HG02588 (cell line): ENCODE measurements around the gene CLEC7A.

Experiments
- ATAC-seq: cut with Tn5 transposase; IDR thresholded peaks from one replicate; pipeline ENCODE4 v1.9.1; 2021; ENCODE audit warnings: mild to moderate bottlenecking, moderate library complexity; ENCODE audit not compliant: unreplicated experiment

The CLEC7A gene

GRCh38 chr12:10142976-10143589, 13.1 kb upstream of the CLEC7A start:
- ATAC-seq: no peak

GRCh38 chr12:10140001-10140400, 10.0 kb upstream of the CLEC7A start:
- no peak for ATAC-seq

GRCh38 chr12:10136637-10137205, 6.7 kb upstream of the CLEC7A start:
- ATAC-seq: no peak

- no peak for ATAC-seq
These were observed 5.1 kb upstream of the CLEC7A start for GRCh38 chr12:10135126-10135525.

- no peak for ATAC-seq
These were observed 2.9 kb upstream of the CLEC7A start for GRCh38 chr12:10132850-10133370.

- no peak for ATAC-seq
These were observed 1.2 kb upstream of the CLEC7A start for GRCh38 chr12:10131111-10131690.

GRCh38 chr12:10128687-10129086, 1.3 kb downstream of the CLEC7A start:
- no peak for ATAC-seq

GRCh38 chr12:10126413-10126812, 3.6 kb downstream of the CLEC7A start:
- ATAC-seq: no peak

GRCh38 chr12:10122689-10123088, 7.3 kb downstream of the CLEC7A start:
- ATAC-seq: no peak

- ATAC-seq: no peak
These were observed 8.7 kb downstream of the CLEC7A start for GRCh38 chr12:10121278-10121677.

GRCh38 chr12:10119066-10119465, 10.9 kb downstream of the CLEC7A start:
- no peak for ATAC-seq

GRCh38 chr12:10115890-10116289, 14.1 kb downstream of the CLEC7A start:
- no peak for ATAC-seq

- no peak for ATAC-seq
These were observed 14.7 kb downstream of the CLEC7A start for GRCh38 chr12:10115311-10115710.

GRCh38 chr12:10113920-10114319, 16.1 kb downstream of the CLEC7A start:
- no peak for ATAC-seq

GRCh38 chr12:10113075-10113474, 16.9 kb downstream of the CLEC7A start:
- ATAC-seq: no peak

- no peak for ATAC-seq
These were observed 18.5 kb downstream of the CLEC7A start for GRCh38 chr12:10111451-10111850.

- ATAC-seq: no peak
These were observed 19.6 kb downstream of the CLEC7A start for GRCh38 chr12:10110256-10110844.

- ATAC-seq: no peak
These were observed 27.7 kb downstream of the CLEC7A start for GRCh38 chr12:10102322-10102721.

- no peak for ATAC-seq
These were observed 28.3 kb downstream of the CLEC7A start for GRCh38 chr12:10101648-10102220.

- no peak for ATAC-seq
These were observed 28.9 kb downstream of the CLEC7A start for GRCh38 chr12:10101042-10101579.

- ATAC-seq: no peak
These were observed 31.2 kb downstream of the CLEC7A start, which contains the start of gene CLEC1A for GRCh38 chr12:10098791-10099190. CLEC1A (minus strand) TSS chr12:10098985; CDS start chr12:10098922, 63 bp downstream.
